ENCODE data around the gene ST6GALNAC3. TPM values are rescaled to one million over a fixed set of nuclear protein-coding genes. Genes with fewer than 3 reads are reported as not detected.

ST6GALNAC3 gene
- total RNA-seq, 1 donor from 2014 or later, result 25.8 TPM

DNA sequence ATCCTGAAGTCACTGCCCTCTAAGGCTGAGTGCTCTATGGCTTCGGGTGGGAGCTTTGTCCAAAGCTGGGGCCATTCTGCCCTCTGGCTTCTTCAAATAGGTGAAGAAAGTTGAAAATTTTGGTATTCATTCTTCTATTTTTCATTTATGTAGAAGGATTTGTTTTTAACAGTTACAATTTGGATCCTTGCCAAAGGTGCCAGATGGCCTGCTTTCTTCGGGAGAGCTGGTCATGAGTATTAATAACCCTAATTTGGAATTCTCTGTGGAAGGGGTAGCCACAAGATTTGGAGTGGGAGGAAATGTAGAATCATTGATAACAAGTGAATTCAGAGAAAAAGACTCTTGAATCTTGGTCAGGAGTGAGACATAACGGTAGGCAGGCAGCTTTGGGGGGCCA is 422.3 kb downstream of the ST6GALNAC3 start:
- no peak for DNase-seq (ENCODE audit: low spot score)

- DNase-seq (ENCODE audit: low spot score), result no peak
Measured at GRCh38 chr1:76500116-76500515, 425.6 kb downstream of the ST6GALNAC3 start.

GRCh38 chr1:76501136-76501535 is 426.6 kb downstream of the ST6GALNAC3 start:
- no peak for DNase-seq (ENCODE audit: low spot score)

GRCh38 chr1:76501586-76502219 is 427.2 kb downstream of the ST6GALNAC3 start:
- no peak for DNase-seq (ENCODE audit: low spot score)

DNA sequence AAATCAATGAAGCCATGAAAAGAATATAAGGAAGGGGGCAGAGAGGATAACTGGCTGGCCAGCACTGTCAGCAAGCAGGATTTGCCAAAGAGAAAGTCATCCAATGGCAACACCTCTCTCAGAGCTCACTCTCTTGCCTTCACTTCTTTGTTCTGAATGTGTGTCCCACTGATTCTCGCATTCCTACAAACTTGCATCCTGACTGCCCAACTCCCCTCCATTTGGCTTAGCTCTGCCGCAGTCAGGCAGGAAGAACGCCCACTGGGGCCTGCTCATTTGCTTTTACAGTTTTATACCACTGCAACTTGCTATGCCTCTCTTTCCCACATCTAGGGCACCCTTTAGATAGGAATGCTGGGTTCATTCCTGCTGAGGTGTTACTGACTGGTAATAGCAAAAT is 428.6 kb downstream of the ST6GALNAC3 start:
- no peak for DNase-seq (ENCODE audit: low spot score)

DNA sequence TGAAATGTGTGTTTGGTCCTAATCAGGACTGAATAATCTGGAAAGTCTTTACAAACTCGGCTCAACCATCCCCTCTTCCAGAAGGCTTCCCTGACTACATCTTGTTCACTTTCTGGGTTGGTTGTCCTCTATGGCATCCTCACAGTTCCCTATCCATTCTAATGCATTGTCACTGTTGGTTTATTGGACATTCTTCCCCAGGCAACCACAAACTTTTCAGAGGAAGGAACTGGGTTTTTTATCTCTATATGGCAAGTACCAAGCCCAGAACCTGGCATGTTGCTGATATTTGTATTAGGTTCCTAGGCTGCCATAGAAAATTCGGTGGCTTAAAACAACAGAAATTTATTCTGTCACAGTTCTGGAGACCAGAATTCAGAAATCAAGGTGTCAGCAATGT is 429.2 kb downstream of the ST6GALNAC3 start:
- no peak for DNase-seq (ENCODE audit: low spot score)

GRCh38 chr1:76507376-76507775 is 432.8 kb downstream of the ST6GALNAC3 start:
- no peak for DNase-seq (ENCODE audit: low spot score)

DNA sequence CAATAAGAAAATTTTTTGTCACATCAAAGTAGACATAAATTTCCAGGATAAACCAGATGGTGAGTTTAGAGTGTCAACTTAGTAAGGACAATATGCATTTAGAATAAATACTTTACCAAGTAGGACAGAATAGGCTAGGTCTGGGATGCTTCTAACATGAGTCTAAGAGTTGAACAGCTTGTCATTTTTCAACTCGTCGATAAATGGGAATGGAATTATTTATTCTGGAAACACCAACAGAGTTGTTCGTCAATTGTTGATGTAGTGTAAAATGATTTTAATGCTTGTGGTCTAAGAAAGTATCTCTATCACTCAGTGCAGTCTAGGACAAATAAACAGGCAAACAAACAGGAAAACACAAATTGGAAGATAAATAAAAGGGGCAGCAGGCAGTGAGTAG is 434.3 kb downstream of the ST6GALNAC3 start:
- no peak for DNase-seq (ENCODE audit: low spot score)

GRCh38 chr1:76510672-76511557 is 436.4 kb downstream of the ST6GALNAC3 start:
- no peak for DNase-seq (ENCODE audit: low spot score)

GRCh38 chr1:76511558-76512179 is 437.1 kb downstream of the ST6GALNAC3 start:
- DNase-seq (ENCODE audit: low spot score), result no peak

DNA sequence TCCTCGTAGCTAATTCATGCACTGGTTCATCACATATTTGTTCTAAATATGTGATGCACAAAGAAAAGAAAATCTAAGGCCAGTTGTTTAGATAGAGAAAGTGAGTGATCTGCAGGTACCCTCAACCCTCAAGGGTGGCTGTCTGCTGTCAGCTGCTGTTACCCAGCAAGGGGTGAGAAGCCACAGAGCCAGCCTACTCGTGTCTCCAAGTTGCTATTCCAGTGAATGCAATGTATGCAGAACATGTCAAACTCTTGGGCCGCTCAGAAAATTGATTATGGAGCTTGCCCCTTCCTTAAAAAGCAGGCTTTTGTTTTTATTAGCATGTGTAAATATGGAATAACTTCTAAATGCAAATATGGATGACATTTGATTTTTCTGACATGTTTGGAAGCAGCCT is 456.4 kb downstream of the ST6GALNAC3 start:
- no peak for DNase-seq (ENCODE audit: low spot score)

GRCh38 chr1:76541618-76542017 is 467.1 kb downstream of the ST6GALNAC3 start:
- no peak for DNase-seq (ENCODE audit: low spot score)

- DNase-seq (ENCODE audit: low spot score), result no peak
Measured at GRCh38 chr1:76542359-76542758, 467.8 kb downstream of the ST6GALNAC3 start.

DNA sequence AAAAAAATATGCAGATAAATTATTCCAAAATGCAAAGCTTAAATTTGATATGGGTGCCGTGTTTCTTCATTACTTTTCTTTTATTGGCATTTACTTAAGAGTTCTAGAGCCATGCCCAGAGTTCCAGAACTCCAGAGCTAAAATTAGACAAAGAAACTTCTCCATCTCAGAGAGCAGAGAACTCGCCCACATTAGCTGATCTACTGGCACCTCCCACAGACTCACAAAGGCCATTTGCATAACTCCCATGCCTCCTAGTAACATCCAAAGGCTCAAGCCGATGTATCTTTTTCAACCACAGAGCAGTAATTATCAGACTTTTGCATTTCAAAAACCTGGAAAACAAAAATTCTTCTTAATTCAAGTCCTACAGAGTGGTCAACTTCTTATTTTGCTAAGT is 468.9 kb downstream of the ST6GALNAC3 start:
- no peak for DNase-seq (ENCODE audit: low spot score)

- DNase-seq (ENCODE audit: low spot score), result no peak
Measured at GRCh38 chr1:76546354-76546933, 471.9 kb downstream of the ST6GALNAC3 start.

DNA sequence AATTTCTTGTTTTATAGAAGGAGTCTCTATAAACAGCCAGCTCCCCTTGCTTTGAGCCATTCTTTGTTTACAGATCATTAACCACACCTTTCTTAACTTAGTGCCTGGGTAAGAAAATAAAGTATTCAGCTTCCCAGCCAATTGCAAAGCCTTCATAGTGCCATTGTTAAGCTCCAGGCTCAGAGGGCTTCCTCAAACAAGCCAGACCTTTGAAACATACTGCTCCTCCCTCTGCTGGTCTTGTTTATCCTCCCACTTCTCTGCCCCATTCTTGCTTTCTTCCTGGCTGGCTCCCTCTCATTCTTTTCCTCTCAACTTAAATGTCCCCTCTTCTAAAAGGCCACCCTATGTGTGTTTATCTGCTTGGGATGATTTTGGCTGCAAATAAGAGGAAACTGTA is 473.4 kb downstream of the ST6GALNAC3 start:
- DNase-seq (ENCODE audit: low spot score), result no peak

DNA sequence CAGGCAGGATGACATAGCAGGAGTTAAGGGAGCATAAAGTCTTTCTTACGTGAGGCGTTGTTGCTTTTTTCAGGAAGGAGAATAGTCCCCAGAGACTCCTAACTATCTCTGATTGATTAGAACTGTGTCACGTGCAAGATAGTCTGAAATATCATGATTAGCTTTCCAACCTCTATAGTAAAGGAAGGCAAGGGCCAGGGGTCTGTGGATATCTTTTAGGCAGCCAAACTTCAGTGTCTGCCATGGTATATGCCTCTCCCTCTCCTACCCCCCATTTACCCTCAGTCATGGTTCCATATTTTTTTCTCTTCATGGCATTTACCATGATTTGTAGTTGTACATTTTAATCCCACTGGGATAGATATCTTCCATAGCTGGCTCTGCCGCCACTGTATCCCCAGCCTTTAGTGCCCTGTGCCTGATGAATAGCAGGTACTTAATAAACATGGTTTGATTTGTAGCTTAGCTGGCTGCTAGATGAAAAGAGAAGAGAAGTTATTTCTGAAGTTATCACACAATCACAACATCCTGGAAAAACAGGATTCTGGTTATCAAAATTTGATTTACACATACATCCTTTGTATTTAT is 474.1 kb downstream of the ST6GALNAC3 start:
- no peak for DNase-seq (ENCODE audit: low spot score)

DNA sequence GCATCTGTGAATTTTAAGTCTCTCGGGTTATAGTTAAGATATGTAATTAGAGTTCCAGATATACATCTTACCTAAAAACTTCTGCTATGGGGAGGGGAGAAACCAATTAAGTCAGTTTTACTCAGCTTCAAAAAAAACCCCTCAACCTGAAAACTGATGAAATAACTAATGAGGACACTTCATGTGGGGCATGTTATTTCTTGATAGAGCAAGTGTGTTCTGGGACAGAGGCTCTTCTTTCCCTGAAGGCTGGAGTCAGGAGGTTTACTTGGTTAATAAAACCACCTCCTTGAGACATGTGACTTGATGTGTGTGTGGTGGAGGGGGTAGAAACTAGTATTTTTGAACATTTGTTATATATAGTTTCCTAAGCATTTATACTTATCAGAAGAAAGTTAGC is 479.7 kb downstream of the ST6GALNAC3 start:
- DNase-seq (ENCODE audit: low spot score), result no peak

- DNase-seq (ENCODE audit: low spot score), result no peak
Measured at GRCh38 chr1:76562292-76562691, 487.7 kb downstream of the ST6GALNAC3 start.

GRCh38 chr1:76568573-76569238 is 494.2 kb downstream of the ST6GALNAC3 start:
- DNase-seq (ENCODE audit: low spot score), result no peak

DNA sequence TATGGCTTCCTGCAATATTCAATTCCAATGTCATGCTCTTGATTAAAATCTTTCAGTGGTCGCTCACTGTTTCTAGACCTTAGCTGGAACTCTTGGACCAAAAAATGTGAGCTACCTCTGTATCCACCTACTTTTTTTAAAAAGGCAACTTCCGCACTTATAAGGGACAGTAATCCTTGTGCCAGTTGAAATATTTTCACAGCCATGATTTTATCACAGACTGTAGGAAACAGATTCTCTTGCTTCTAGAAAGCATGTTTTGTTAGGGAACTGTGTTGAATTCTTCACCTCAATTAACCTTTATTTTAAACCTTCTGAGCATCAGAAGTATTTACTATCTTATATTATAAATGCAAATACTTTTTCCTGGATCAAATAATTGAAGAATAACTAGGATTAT is 496.7 kb downstream of the ST6GALNAC3 start:
- no peak for DNase-seq (ENCODE audit: low spot score)

All from mesenteric fat pad (tissue), 1 donor.